Lower leg skin (tissue), 4 donors: ENCODE measurements around the gene DLG5. TPM values are rescaled to one million over a fixed set of nuclear protein-coding genes. Genes with fewer than 3 reads are reported as not detected.

Experiments used
- DNase-seq, 2 donors: peaks; one replicate each; pipeline ENCODE4 v3.0.0-alpha.2; 2019; ENCODE audit warnings: low spot score in 2 of 2
- H3K4me3 ChIP-seq: fragments of 200-600 bp; sonication (generic); 2 replicates; pipeline ENCODE4 v1.5.1; 2017; ENCODE audit warnings: mild to moderate bottlenecking, low read depth; ENCODE audit not compliant: poor library complexity, severe bottlenecking
- POLR2A ChIP-seq, 2 donors: fragments of 450-650 bp; IDR thresholded peaks; one replicate each; pipeline ENCODE4 v1.6.1; 2016 to 2017; ENCODE audit warnings: antibody characterized with exemption in 2 of 2, mild to moderate bottlenecking in 1 of 2, moderate library complexity in 1 of 2
- WGBS, 2 donors: methylation state at CpG; one replicate each; pipeline ENCODE4 v1.1.5; 2018; 5-methylcytosine and 5-hydroxymethylcytosine counted together
- intact Hi-C: fragments of 100-400 bp; cut with DNase I; formaldehyde crosslinking; loops from one replicate; pipeline ENCODE4 v1.15.0; 2023; ENCODE audit warnings: low total_unique reads
- total RNA-seq, 4 donors: library from RNA; depleted of rRNA; stranded (reverse); fragments of >200 nt; gene quantifications; one replicate each; pipeline ENCODE4 v1.1.0, GENCODE V29; 2016
- TF ChIP-seq, protein P1 (sequence below), 3 donors: fragments of 450-650 bp; IDR thresholded peaks; one replicate each; pipeline ENCODE4 v1.5.1; 2016; ENCODE audit warnings: antibody characterized with exemption in 3 of 3, mild to moderate bottlenecking in 3 of 3, moderate library complexity in 2 of 3

The DLG5 gene
- total RNA-seq, 4 donors from 2014 or later = 91.9 to 165 (median 103) TPM

DNA sequence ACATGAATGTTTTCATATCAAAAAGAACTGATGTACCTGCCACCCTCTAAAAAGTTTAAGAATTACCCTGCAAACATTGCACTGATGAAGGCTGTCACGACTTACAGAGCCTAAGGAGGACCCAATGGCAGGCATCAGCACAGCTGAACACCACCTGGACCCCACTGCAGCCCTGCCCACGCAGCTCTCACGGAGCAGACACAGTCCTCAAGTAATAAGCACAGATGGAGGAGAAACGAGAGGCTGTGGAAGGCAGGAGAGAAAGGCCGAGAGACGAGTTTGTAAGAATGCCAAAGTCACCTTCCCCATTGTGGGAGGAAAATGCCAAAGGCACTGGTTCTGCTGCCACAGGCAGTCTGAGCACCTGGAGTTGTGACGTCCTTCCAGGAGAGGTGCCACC is 135.0 kb downstream of the DLG5 start:
- intact Hi-C loops = no loop called here

DNA sequence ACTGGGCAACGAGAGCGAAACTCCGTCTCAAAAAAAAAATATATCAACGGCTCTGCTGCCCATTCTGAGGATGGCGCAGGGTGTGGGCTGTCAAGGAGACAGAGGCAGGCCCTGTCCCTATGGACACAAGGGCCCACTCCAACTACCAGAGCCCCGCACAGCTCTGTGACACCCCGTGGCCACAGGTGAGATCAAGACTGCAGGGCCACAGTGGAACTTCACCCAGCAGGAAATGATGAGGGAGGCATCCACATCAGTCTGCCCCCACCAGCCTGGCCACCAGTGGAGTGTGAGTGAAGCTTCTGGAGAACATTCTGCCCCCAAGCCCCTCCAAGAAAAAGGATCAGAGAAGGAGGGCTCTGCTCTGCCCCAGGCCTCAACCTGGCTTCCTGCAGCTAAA is 136.7 kb downstream of the DLG5 start:
- intact Hi-C loops = no loop called here
- 95 to 99% methylated on average over 7 of the region's 7 CpGs for WGBS, 2 donors
- H3K4me3 ChIP-seq = no peak overlapping the region
- no peak for DNase-seq
- TF ChIP-seq POLR2A (IDR thresholded peaks at IDR 0.05) = no peak
- TF ChIP-seq, protein P1, sequence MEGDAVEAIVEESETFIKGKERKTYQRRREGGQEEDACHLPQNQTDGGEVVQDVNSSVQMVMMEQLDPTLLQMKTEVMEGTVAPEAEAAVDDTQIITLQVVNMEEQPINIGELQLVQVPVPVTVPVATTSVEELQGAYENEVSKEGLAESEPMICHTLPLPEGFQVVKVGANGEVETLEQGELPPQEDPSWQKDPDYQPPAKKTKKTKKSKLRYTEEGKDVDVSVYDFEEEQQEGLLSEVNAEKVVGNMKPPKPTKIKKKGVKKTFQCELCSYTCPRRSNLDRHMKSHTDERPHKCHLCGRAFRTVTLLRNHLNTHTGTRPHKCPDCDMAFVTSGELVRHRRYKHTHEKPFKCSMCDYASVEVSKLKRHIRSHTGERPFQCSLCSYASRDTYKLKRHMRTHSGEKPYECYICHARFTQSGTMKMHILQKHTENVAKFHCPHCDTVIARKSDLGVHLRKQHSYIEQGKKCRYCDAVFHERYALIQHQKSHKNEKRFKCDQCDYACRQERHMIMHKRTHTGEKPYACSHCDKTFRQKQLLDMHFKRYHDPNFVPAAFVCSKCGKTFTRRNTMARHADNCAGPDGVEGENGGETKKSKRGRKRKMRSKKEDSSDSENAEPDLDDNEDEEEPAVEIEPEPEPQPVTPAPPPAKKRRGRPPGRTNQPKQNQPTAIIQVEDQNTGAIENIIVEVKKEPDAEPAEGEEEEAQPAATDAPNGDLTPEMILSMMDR (IDR thresholded peaks at IDR 0.05) = no peak

More for the DNA sequence above, 135.0 kb downstream of the DLG5 start:
- 75 to 80% methylated on average over 7 of the region's 7 CpGs for WGBS, 2 donors
- TF ChIP-seq, protein P1 (IDR thresholded peaks at IDR 0.05) = no peak
- no peak overlapping the region for H3K4me3 ChIP-seq
- DNase-seq = no peak

DNA sequence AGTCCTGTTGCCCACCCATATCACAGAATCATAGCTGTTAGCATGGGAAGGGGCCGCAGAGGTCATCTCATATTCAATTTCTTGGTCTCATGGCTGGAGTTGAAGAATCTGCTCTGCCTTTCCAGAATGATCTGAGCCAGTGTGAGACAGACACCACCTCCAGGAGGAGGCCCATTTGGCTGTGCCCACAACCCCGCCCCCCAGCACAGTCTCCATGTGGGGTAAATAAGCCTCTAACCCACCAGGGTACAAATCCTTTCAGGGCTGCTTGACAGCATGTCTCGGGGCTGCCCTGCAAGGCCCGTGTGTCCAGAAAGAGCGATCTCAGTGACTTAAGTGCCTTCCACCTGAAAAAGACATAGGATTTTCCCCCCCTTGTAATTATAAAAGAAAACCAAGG is 137.5 kb downstream of the DLG5 start:
- H3K4me3 ChIP-seq = no peak overlapping the region
- TF ChIP-seq, protein P1 (IDR thresholded peaks at IDR 0.05) = no peak
- no peak for TF ChIP-seq POLR2A (IDR thresholded peaks at IDR 0.05)
- DNase-seq = no peak
- 96 to 99% methylated on average over 5 of the region's 5 CpGs for WGBS, 2 donors
- intact Hi-C loops = no loop called here

DNA sequence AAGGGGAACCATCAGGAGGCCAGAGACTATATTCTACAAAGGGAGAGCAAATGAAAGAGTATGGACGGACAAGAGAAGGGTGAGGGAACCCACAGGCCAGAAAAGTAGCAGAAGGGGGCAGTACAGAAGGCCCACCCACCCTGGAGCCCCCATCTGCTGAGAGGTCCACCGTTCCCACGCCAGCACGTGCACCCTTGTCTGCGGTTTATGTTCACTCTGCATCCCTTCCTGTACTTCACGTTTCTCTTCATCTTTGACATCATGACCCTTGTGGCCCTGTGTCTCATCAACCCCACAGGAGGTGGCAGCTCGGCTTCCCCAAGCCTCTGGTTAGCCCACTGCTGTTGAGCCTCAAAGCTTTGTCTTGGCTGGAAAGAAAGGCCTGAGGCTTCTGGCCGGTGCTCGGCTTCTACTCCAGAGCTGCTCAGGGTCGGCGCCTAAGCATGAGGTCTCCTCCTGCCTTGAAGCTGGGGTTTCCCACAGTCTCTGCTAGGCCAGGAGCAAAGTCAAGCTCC is 138.0 kb downstream of the DLG5 start:
- WGBS, 2 donors = 93 to 94% methylated on average over 11 of the region's 11 CpGs
- DNase-seq = no peak
- no peak for TF ChIP-seq POLR2A (IDR thresholded peaks at IDR 0.05)
- TF ChIP-seq, protein P1 (IDR thresholded peaks at IDR 0.05) = no peak
- intact Hi-C loops = no loop called here
- no peak overlapping the region for H3K4me3 ChIP-seq

DNA sequence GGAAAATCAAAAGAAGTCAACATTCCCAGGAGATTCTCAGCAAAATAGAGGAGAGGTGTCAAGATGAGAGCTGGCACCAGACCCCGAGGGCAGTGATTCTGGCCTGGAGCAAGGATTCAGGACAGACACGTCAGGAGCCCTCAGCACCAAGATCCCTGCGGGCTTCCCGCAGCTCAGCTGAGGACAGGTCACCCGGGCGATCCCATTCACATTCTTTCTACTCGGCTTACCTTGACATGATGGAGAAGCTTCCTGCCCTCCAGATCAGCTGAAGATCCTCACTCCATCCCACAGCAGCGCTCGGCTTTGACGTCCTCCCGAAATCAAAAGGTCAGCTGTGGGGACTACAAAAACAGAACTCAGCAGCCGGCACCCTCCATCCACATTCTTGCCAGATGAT is 139.1 kb downstream of the DLG5 start:
- 90 to 96% methylated on average over 12 of the region's 12 CpGs for WGBS, 2 donors
- H3K4me3 ChIP-seq = no peak overlapping the region

More for the DNA sequence above, 139.1 kb downstream of the DLG5 start:
- DNase-seq = no peak
- no peak for TF ChIP-seq POLR2A (IDR thresholded peaks at IDR 0.05)
- TF ChIP-seq, protein P1 (IDR thresholded peaks at IDR 0.05) = no peak
- intact Hi-C loops = no loop called here
